ENCODE results near the gene ARIH1.

DNA sequence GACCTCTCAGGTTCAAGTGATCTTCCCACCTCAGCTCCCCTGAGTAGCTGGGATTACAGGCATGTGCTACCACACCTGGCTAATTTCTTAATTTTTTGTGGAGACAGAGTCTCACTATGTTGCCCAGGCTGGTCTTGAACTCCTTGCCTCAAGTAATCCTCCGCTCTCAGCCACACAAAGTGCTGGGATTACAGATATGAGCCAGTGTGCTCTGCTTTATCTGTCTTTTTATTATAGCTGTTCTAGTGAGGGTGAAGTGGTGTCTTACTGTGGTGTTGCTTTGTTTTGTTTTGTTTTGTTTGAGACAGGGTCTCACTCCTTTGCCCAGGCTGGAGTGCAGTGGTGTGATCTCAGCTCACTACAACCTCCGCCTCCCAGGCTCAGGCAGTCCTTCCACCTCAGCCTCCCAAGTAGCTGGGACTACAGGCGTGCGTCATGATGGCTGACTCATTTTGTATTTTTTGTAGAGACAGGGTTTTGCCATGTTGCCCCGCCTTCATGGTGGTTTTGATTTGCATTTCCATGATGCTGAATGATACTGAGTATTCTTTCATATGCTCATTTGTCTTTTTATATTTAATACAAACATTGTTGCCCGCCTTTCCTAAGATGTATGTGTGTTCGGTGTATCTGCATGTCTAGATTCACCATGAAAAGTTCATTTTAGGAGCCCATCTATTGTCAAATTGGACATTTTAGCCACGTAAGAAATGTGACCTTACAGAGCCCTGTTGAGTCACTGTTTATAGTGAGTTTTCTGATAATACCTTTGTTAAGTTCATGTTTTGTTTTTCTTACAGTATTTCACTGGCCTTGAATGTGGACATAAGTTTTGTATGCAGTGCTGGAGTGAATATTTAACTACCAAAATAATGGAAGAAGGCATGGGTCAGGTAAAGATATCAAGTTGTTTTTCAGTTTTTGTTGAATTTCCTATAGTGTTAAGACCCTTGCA lies 80.6 kb downstream of the ARIH1 start:
- TF ChIP-seq CTCF (IDR thresholded peaks at IDR 0.05): no peak
- no peak for TF ChIP-seq REST (IDR thresholded peaks at IDR 0.05; ENCODE audit: insufficient read depth in 1 of 2, low read depth in 2 of 2, low read length in 1 of 2)

All from Panc1 (cell line).